ENCODE measurements around the gene SMARCA4. TPM values are rescaled to one million over a fixed set of nuclear protein-coding genes. Genes with fewer than 3 reads are reported as not detected.
"Not testable (repeated sequence)": the region's sequence is repeated elsewhere in the genome, so short reads cannot be mapped to it uniquely, and the experiment has no call there.

The SMARCA4 gene
- total RNA-seq, 1 experiment from 2014 or later, result 261 TPM

DNA sequence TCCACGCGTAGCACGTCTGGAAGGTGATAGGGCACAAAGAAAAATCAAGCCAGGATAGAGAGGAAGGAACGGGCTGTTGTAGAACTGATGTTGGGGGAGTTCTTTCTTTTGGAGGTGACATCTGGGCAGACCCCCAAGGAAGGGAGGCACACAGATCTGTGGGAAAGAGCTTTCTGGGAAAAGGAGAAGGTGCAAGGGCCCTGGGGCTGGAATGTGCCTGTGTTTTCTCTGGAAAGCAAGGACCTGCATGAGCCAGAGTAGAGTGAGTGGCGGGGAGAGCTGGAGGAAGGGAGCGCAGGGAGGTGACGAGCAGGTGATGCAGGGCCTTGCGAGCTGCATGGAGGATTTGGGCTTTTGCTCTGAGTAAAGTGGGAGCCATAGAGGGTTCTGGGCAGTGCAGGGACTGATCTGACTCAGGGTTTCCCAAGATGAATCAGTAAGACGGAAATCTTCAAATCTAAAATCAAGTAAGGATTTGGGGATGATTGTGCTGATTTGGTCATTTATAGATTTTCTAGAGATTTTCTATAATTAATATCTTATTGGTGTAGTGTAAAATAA is 30.8 kb downstream of the SMARCA4 start:
- no peak overlapping the region for H2AK5ac ChIP-seq (ENCODE audit: insufficient read length, low read length)
- H3K4ac ChIP-seq (ENCODE audit: low read depth, low read length), result no peak overlapping the region
- Mint-ChIP-seq H3K4me3 (no peak overlapping the region), H3K27ac (peak overlapping the region in 1 of 3 experiments; percentile 12; a peak in 1 of 7 replicates), H3K27me3 (ENCODE audit: low read depth) (no peaks in the 10 kb centered on the region), H3K4me1 (no peaks in the 10 kb centered on the region), H3K36me3 (ENCODE audit: insufficient read depth in 1 of 3, low read depth in 3 of 3) (peaks cover 51 to 78% (median 78%) of the 10 kb centered on the region in 3 experiments), H3K9me3 (no peaks in the 10 kb centered on the region)
- no peaks in the 10 kb centered on the region for H4K20me1 ChIP-seq (ENCODE audit: control insufficient read depth, insufficient read depth, insufficient read length)
- no peak overlapping the region for H3T11ph ChIP-seq (ENCODE audit: low read length)
- H3K79me1 ChIP-seq (ENCODE audit: insufficient read depth, low read depth, low read length, poor library complexity, severe bottlenecking), result no peaks in the 10 kb centered on the region
- no peaks in the 10 kb centered on the region for H3K79me2 ChIP-seq (ENCODE audit: insufficient read depth, low read length)
- H4K5ac ChIP-seq (ENCODE audit: insufficient read length, low read depth, low read length), result no peak overlapping the region
- H3K27ac ChIP-seq (ENCODE audit: insufficient read length, low read depth, low read length), result no peak overlapping the region
- no peak overlapping the region for H3K56ac ChIP-seq (ENCODE audit: insufficient read length, low read depth, low read length)
- H3K9ac ChIP-seq (ENCODE audit: extremely low read depth, insufficient read length, low read length), result no peak overlapping the region
- no peak for DNase-seq
- no peak overlapping the region for H3K18ac ChIP-seq (ENCODE audit: insufficient read length, low read depth, low read length)
- no peak overlapping the region for H4K8ac ChIP-seq (replicated peaks; ENCODE audit: insufficient read length, low read depth, low read length)
- H3K23me2 ChIP-seq (ENCODE audit: insufficient read length, low read depth, low read length, poor library complexity, severe bottlenecking), result no peaks in the 10 kb centered on the region
- H2BK12ac ChIP-seq (ENCODE audit: insufficient read length, low read depth, low read length), result no peak overlapping the region
- no peak overlapping the region for H2BK15ac ChIP-seq (ENCODE audit: low read depth, low read length)
- no peak overlapping the region for H2AFZ ChIP-seq (ENCODE audit: low read length)
- no peak overlapping the region for H3K23ac ChIP-seq (ENCODE audit: insufficient read length, low read depth, low read length)
- no peaks in the 10 kb centered on the region for H3K27me3 ChIP-seq (ENCODE audit: insufficient read depth, low read length)
- no peaks in the 10 kb centered on the region for H3K4me1 ChIP-seq (ENCODE audit: insufficient read depth, low read length)
- H2BK5ac ChIP-seq (ENCODE audit: insufficient read length, low read length), result no peak overlapping the region
- no peak overlapping the region for H3K14ac ChIP-seq (ENCODE audit: insufficient read depth, low read length)
- TF ChIP-seq, protein P1, sequence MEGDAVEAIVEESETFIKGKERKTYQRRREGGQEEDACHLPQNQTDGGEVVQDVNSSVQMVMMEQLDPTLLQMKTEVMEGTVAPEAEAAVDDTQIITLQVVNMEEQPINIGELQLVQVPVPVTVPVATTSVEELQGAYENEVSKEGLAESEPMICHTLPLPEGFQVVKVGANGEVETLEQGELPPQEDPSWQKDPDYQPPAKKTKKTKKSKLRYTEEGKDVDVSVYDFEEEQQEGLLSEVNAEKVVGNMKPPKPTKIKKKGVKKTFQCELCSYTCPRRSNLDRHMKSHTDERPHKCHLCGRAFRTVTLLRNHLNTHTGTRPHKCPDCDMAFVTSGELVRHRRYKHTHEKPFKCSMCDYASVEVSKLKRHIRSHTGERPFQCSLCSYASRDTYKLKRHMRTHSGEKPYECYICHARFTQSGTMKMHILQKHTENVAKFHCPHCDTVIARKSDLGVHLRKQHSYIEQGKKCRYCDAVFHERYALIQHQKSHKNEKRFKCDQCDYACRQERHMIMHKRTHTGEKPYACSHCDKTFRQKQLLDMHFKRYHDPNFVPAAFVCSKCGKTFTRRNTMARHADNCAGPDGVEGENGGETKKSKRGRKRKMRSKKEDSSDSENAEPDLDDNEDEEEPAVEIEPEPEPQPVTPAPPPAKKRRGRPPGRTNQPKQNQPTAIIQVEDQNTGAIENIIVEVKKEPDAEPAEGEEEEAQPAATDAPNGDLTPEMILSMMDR (conservative IDR thresholded peaks at IDR 0.05), result no peak
- H2BK20ac ChIP-seq (ENCODE audit: low read depth, low read length, poor library complexity, severe bottlenecking), result no peak overlapping the region
- H3K4me2 ChIP-seq (ENCODE audit: insufficient read depth, insufficient read length, low read length), result no peak overlapping the region
- H2BK120ac ChIP-seq (ENCODE audit: low read depth, low read length, poor library complexity, severe bottlenecking), result no peak overlapping the region
- no CpG with 5 or more reads among the region's 9 CpGs for WGBS (ENCODE audit: extremely low coverage, insufficient read length, low lambda C conversion rate)
- no peak overlapping the region for H4K91ac ChIP-seq (ENCODE audit: insufficient read length, low read depth, low read length)
- no peaks in the 10 kb centered on the region for H3K9me3 ChIP-seq (ENCODE audit: control insufficient read depth, low read depth, low read length)

DNA sequence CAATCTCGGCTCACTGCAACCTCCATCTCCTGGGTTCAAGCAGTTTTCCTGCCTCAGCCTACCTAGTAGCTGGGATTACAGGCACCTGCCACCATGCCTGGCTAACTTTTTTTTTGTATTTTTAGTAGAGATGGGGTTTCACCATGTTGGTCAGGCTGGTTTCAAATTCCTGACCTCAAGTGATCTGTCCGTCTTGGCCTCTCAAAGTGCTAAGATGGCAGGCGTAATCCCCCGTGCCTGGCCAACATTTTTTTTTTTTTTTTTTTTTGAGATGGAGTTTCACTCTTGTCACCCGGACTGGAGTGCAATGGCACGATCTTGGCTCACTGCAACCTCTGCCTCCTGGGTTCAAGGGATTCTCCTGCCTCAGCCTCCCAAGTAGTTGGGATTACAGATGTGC is 31.3 kb downstream of the SMARCA4 start:
- no CpG with 5 or more reads among the region's 6 CpGs for WGBS (ENCODE audit: extremely low coverage, insufficient read length, low lambda C conversion rate)
- not testable (repeated sequence) for H3K27me3 Mint-ChIP-seq (ENCODE audit: low read depth)

More for the DNA sequence above, 31.3 kb downstream of the SMARCA4 start:
- H4K5ac ChIP-seq (ENCODE audit: insufficient read length, low read depth, low read length); H2BK20ac ChIP-seq (ENCODE audit: low read depth, low read length, poor library complexity, severe bottlenecking); H3K4me1 ChIP-seq (ENCODE audit: insufficient read depth, low read length); H2AFZ ChIP-seq (ENCODE audit: low read length); H3K9ac ChIP-seq (ENCODE audit: extremely low read depth, insufficient read length, low read length); H2BK120ac ChIP-seq (ENCODE audit: low read depth, low read length, poor library complexity, severe bottlenecking); H3K27ac ChIP-seq (ENCODE audit: insufficient read length, low read depth, low read length); H2BK15ac ChIP-seq (ENCODE audit: low read depth, low read length); H3K14ac ChIP-seq (ENCODE audit: insufficient read depth, low read length); H4K20me1 ChIP-seq (ENCODE audit: control insufficient read depth, insufficient read depth, insufficient read length); H3K27ac Mint-ChIP-seq; H3K56ac ChIP-seq (ENCODE audit: insufficient read length, low read depth, low read length); H2BK5ac ChIP-seq (ENCODE audit: insufficient read length, low read length); H3K4me1 Mint-ChIP-seq; H3K4me3 Mint-ChIP-seq; H3K9me3 Mint-ChIP-seq; H3K9me3 ChIP-seq (ENCODE audit: control insufficient read depth, low read depth, low read length); H2AK5ac ChIP-seq (ENCODE audit: insufficient read length, low read length); H3K23ac ChIP-seq (ENCODE audit: insufficient read length, low read depth, low read length); H3K79me2 ChIP-seq (ENCODE audit: insufficient read depth, low read length); H3K4me2 ChIP-seq (ENCODE audit: insufficient read depth, insufficient read length, low read length); DNase-seq; H3K27me3 ChIP-seq (ENCODE audit: insufficient read depth, low read length); H3K79me1 ChIP-seq (ENCODE audit: insufficient read depth, low read depth, low read length, poor library complexity, severe bottlenecking); H3K4ac ChIP-seq (ENCODE audit: low read depth, low read length); H4K91ac ChIP-seq (ENCODE audit: insufficient read length, low read depth, low read length); H3K18ac ChIP-seq (ENCODE audit: insufficient read length, low read depth, low read length); H2BK12ac ChIP-seq (ENCODE audit: insufficient read length, low read depth, low read length); H3T11ph ChIP-seq (ENCODE audit: low read length); H4K8ac ChIP-seq (replicated peaks; ENCODE audit: insufficient read length, low read depth, low read length); H3K23me2 ChIP-seq (ENCODE audit: insufficient read length, low read depth, low read length, poor library complexity, severe bottlenecking): not testable (repeated sequence)
- peaks cover 51 to 79% (median 78%) of the 10 kb centered on the region in 3 experiments for H3K36me3 Mint-ChIP-seq (ENCODE audit: insufficient read depth in 1 of 3, low read depth in 3 of 3)
